H1 (cell line): Measurements from ENCODE around the gene SSTR3. TPM values are rescaled to one million over a fixed set of nuclear protein-coding genes. Genes with fewer than 3 reads are reported as not detected.

ENCODE experiments used
- BACH1 ChIP-seq: IDR thresholded peaks from 2 replicates; pipeline ENCODE4 v1.6.1; 2012; ENCODE audit warnings: low read length, improper control_type of control experiment
- BCL11A ChIP-seq, 2 experiments: IDR thresholded peaks; one replicate each; pipeline ENCODE4 v1.6.1; 2011; ENCODE audit warnings: low read depth in 2 of 2, low read length in 2 of 2, mild to moderate bottlenecking in 2 of 2
- BRCA1 ChIP-seq: IDR thresholded peaks from 2 replicates; pipeline ENCODE4 v1.6.1; 2012; ENCODE audit warnings: low read depth, low read length, improper control_type of control experiment
- CBX5 ChIP-seq: fragments of 300-800, 300-1000 bp; sonication (generic); IDR thresholded peaks from 2 replicates; pipeline ENCODE4 v1.7.1; 2016; ENCODE audit warnings: antibody characterized with exemption, low read length, low read depth
- CREB1 ChIP-seq: IDR thresholded peaks from 2 replicates; pipeline ENCODE4 v1.6.1; 2012; ENCODE audit warnings: inconsistent platforms
- EGR1 ChIP-seq: IDR thresholded peaks from 2 replicates; pipeline ENCODE4 v1.6.1; 2011; ENCODE audit warnings: low read depth, low read length, borderline replicate concordance
- EZH2 ChIP-seq: fragments of 200-600 bp; sonication (generic); IDR thresholded peaks from 2 replicates; pipeline ENCODE4 v1.7.1; 2012; ENCODE audit warnings: low read depth, mild to moderate bottlenecking, moderate library complexity, low read length, inconsistent platforms; ENCODE audit not compliant: severe bottlenecking
- FOSL1 ChIP-seq: IDR thresholded peaks from 2 replicates; pipeline ENCODE4 v1.6.1; 2011; ENCODE audit warnings: mild to moderate bottlenecking, low read depth, low read length, moderate library complexity; ENCODE audit not compliant: insufficient read depth
- GABPA ChIP-seq: IDR thresholded peaks from 2 replicates; pipeline ENCODE4 v1.6.1; 2011; ENCODE audit warnings: mild to moderate bottlenecking, low read length, moderate library complexity, borderline replicate concordance; ENCODE audit not compliant: insufficient read depth
- JUND ChIP-seq: IDR thresholded peaks from 2 replicates; pipeline ENCODE4 v1.6.1; 2011; ENCODE audit warnings: mild to moderate bottlenecking, improper control_type of control experiment, low read length
- KDM4A ChIP-seq: IDR thresholded peaks from one replicate; pipeline ENCODE4 v1.7.1; 2012; ENCODE audit warnings: low read depth, mild to moderate bottlenecking, moderate library complexity, low read length, inconsistent platforms; ENCODE audit not compliant: severe bottlenecking
- KDM5A ChIP-seq: fragments of 200-600 bp; IDR thresholded peaks from 2 replicates; pipeline ENCODE4 v1.7.1; 2012; ENCODE audit warnings: mild to moderate bottlenecking, low read length, inconsistent platforms, mixed read lengths
- MAFK ChIP-seq: IDR thresholded peaks from 2 replicates; pipeline ENCODE4 v1.6.1; 2012; ENCODE audit warnings: low read depth, mild to moderate bottlenecking, improper control_type of control experiment, low read length
- POLR2A ChIP-seq, 2 experiments: IDR thresholded peaks; 1 replicate in 1 of 2; 2 replicates in 1 of 2; pipeline ENCODE4 v1.6.1; 2011; ENCODE audit warnings: low read depth in 2 of 2, low read length in 2 of 2, mild to moderate bottlenecking in 2 of 2; ENCODE audit errors: control extremely low read depth in 1 of 2
- POLR2AphosphoS5 ChIP-seq: IDR thresholded peaks from 2 replicates; pipeline ENCODE4 v1.6.1; 2011; ENCODE audit warnings: low read depth, low read length
- SIN3A ChIP-seq, 2 experiments: IDR thresholded peaks in 1 of 2; conservative IDR thresholded peaks in 1 of 2; 2 replicates each; pipeline ENCODE4 v1.6.1; 2011 to 2012; ENCODE audit warnings: low read length in 2 of 2, improper control_type of control experiment in 1 of 2, low read depth in 1 of 2, mild to moderate bottlenecking in 1 of 2
- SP1 ChIP-seq: IDR thresholded peaks from 2 replicates; pipeline ENCODE4 v1.6.1; 2011; ENCODE audit warnings: low read depth, low read length
- SUZ12 ChIP-seq: fragments of 200-600 bp; sonication (generic); IDR thresholded peaks from 2 replicates; pipeline ENCODE4 v1.6.1; 2012; ENCODE audit warnings: mild to moderate bottlenecking, inconsistent platforms, low read length, moderate library complexity, mixed read lengths
- TAF7 ChIP-seq: optimal IDR thresholded peaks from 2 replicates; pipeline ENCODE3; 2011; ENCODE audit warnings: low read depth, mild to moderate bottlenecking, inconsistent platforms, low read length, moderate library complexity, borderline replicate concordance
- TBP ChIP-seq: IDR thresholded peaks from 2 replicates; pipeline ENCODE4 v1.6.1; 2011; ENCODE audit warnings: low read depth, low read length, improper control_type of control experiment
- TCF12 ChIP-seq: IDR thresholded peaks from 2 replicates; pipeline ENCODE4 v1.6.1; 2011; ENCODE audit warnings: low read depth, mild to moderate bottlenecking, low read length
- TEAD4 ChIP-seq: IDR thresholded peaks from 2 replicates; pipeline ENCODE4 v1.6.1; 2012; ENCODE audit warnings: low read depth, low read length, inconsistent platforms, mixed read lengths
- ZNF274 ChIP-seq: IDR thresholded peaks from 2 replicates; pipeline ENCODE4 v1.7.0; 2012; ENCODE audit warnings: low read length, borderline replicate concordance; ENCODE audit errors: extremely low read depth
- polyA plus RNA-seq, 7 experiments: library from polyadenylated mRNA; depleted of rRNA in 3 of 7; stranded (reverse) in 5 of 7; unstranded in 2 of 7; fragments of >200 nt in 5 of 7; fragments of 200-250 nt in 2 of 7; gene quantifications; 1 replicate in 5 of 7; 2 replicates in 1 of 7; 4 replicates in 1 of 7; pipeline versions ENCODE4 v1.2.1 to v1.2.3, GENCODE V29; 2011 to 2013; ENCODE audit warnings: missing spikeins in 2 of 7, mixed read lengths in 2 of 7
- total RNA-seq: library from RNA; stranded (reverse); fragmentation: NEBNext Ultra II Directional; extraction: Animal tissue kit (Norgen Biotek cat#: 25700); gene quantifications from 2 replicates; pipeline ENCODE4 v1.2.1, GENCODE V29; 2021
- TF ChIP-seq, protein P1 (sequence below): IDR thresholded peaks from 2 replicates; pipeline ENCODE4 v1.6.1; 2011; ENCODE audit warnings: low read depth, mild to moderate bottlenecking, low read length; ENCODE audit not compliant: insufficient read depth
- TF ChIP-seq, protein P2 (sequence below): IDR thresholded peaks from 2 replicates; pipeline ENCODE4 v1.6.1; 2012; ENCODE audit warnings: low read length, inconsistent platforms

The SSTR3 gene
- total and polyA plus RNA-seq, 2 of the 8 experiments (the other 6 are each of a cell fraction or from before 2014, with no cell fraction given) = 0.22 to 0.77 TPM

DNA sequence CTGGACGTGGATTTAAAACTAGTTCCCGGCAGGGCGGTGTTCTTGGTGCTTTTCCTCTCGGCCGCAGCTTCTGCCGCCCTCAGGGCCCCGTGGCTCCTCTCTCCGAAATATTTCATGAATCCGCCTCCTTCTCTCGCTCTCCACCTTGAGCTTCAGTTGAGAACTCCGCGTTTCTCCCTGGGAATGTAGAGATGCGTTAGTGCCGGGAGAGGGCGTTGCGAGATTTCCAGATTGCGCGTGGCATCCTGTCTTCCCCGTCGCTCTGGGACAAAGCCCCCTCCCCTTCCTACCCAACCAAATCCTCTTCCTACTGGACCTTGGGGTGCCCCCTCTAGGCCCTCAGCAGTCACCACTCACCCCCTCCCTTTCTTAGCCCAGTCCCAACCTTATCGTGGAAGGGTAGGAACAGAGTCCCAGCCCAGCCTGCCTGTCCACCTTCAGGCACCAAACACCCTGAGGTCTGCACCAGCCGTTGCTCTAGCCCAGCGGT, 47.3 kb upstream of the SSTR3 start (continued):
- TF ChIP-seq GABPA (no peak), SUZ12 (no peak), TAF7 (no peak), TBP (no peak), BRCA1 (peak; percentile 61), TEAD4 (peak; percentile 74; the same call in 1 of the 2 replicates), SIN3A (conservative IDR thresholded peaks at IDR 0.05 in 1 of 2, IDR thresholded peaks at IDR 0.05 in 1 of 2; ENCODE audit: low read depth in 1 of 2, low read length in 2 of 2) (no peak), FOSL1 (no peak), KDM5A (no peak), KDM4A (no peak), TCF12 (no peak), SP1 (no peak), POLR2AphosphoS5 (no peak), CREB1 (no peak), MAFK (no peak), ZNF274 (no peak), EGR1 (no peak), POLR2A (IDR thresholded peaks at IDR 0.05; ENCODE audit: control extremely low read depth in 1 of 2, low read depth in 2 of 2, low read length in 2 of 2) (no peak), BACH1 (peak; percentile 89), CBX5 (no peak), BCL11A (IDR thresholded peaks at IDR 0.05; ENCODE audit: low read depth in 2 of 2, low read length in 2 of 2) (no peak), JUND (no peak), EZH2 (no peak)
- TF ChIP-seq, protein P1, sequence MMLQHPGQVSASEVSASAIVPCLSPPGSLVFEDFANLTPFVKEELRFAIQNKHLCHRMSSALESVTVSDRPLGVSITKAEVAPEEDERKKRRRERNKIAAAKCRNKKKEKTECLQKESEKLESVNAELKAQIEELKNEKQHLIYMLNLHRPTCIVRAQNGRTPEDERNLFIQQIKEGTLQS = no peak
- TF ChIP-seq, protein P2, sequence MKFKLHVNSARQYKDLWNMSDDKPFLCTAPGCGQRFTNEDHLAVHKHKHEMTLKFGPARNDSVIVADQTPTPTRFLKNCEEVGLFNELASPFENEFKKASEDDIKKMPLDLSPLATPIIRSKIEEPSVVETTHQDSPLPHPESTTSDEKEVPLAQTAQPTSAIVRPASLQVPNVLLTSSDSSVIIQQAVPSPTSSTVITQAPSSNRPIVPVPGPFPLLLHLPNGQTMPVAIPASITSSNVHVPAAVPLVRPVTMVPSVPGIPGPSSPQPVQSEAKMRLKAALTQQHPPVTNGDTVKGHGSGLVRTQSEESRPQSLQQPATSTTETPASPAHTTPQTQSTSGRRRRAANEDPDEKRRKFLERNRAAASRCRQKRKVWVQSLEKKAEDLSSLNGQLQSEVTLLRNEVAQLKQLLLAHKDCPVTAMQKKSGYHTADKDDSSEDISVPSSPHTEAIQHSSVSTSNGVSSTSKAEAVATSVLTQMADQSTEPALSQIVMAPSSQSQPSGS = no peak
